Stimulated activated naive B cell treated with anti-CD40 and anti-IgM and Interleukin-4, amounts not matched to agents 10 μg/mL and 1 μg/mL and 100 μg/mL, for 72 hours (primary cell): ENCODE measurements around the gene DLX5.
A peak's percentile ranks its signal among the peaks of the same experiment; 100 is the strongest.

Experiments
- ATAC-seq, 2 donors: fragments of 150-1000 bp; cut with Tn5 transposase; replicated peaks; 2 replicates each; pipeline ENCODE4 v1.10.0; 2021; ENCODE audit warnings: moderate library complexity in 1 of 2
- DNase-seq: peaks from one replicate; pipeline ENCODE4 v3.0.0; 2021
- H3K27ac Mint-ChIP-seq: one replicate; pipeline ENCODE4 v1.8.0; 2022; ENCODE audit warnings: mild to moderate bottlenecking, mixed read lengths
- H3K27me3 Mint-ChIP-seq, 2 donors: one replicate each; pipeline ENCODE4 v1.8.0; 2022; ENCODE audit warnings: mixed read lengths in 2 of 2
- H3K36me3 Mint-ChIP-seq, 2 donors: one replicate each; pipeline ENCODE4 v1.8.0; 2022; ENCODE audit warnings: mixed read lengths in 2 of 2, mild to moderate bottlenecking in 1 of 2
- H3K4me1 Mint-ChIP-seq, 2 donors: one replicate each; pipeline ENCODE4 v1.8.0; 2022; ENCODE audit warnings: mixed read lengths in 2 of 2, mild to moderate bottlenecking in 1 of 2
- H3K4me3 Mint-ChIP-seq, 2 donors: one replicate each; pipeline ENCODE4 v1.8.0; 2022; ENCODE audit warnings: mild to moderate bottlenecking in 2 of 2, mixed read lengths in 2 of 2, moderate library complexity in 1 of 2
- H3K9me3 Mint-ChIP-seq, 2 donors: one replicate each; pipeline ENCODE4 v1.8.0; 2022; ENCODE audit warnings: mixed read lengths in 2 of 2, mild to moderate bottlenecking in 1 of 2

Gene DLX5

GRCh38 chr7:96996111-96996957, 28.3 kb downstream of the DLX5 start:
- peaks cover 5 to 13% of the 10 kb centered on the region in 2 donors for H3K4me1 Mint-ChIP-seq
- H3K4me3 Mint-ChIP-seq: no peak overlapping the region
- peaks cover 2 to 5% of the 10 kb centered on the region in 2 donors for H3K36me3 Mint-ChIP-seq
- peaks cover 3 to 6% of the 10 kb centered on the region in 2 donors for H3K9me3 Mint-ChIP-seq
- peaks cover 86 to 100% of the 10 kb centered on the region in 2 donors for H3K27me3 Mint-ChIP-seq
- H3K27ac Mint-ChIP-seq: peak overlapping the region; percentile 27
- no peak for ATAC-seq
- no peak for DNase-seq

- no peak overlapping the region for H3K27ac Mint-ChIP-seq
- no peak for DNase-seq
- peaks cover 3 to 6% of the 10 kb centered on the region in 2 donors for H3K9me3 Mint-ChIP-seq
- no peak overlapping the region for H3K4me3 Mint-ChIP-seq
- H3K27me3 Mint-ChIP-seq: peaks cover 78 to 95% of the 10 kb centered on the region in 2 donors
- no peak for ATAC-seq
- H3K36me3 Mint-ChIP-seq: peaks cover 2 to 5% of the 10 kb centered on the region in 2 donors
- H3K4me1 Mint-ChIP-seq: peaks cover 5 to 13% of the 10 kb centered on the region in 2 donors
Observed at GRCh38 chr7:96995406-96996110, 29.1 kb downstream of the DLX5 start.

GRCh38 chr7:96993980-96994379, 30.7 kb downstream of the DLX5 start:
- Mint-ChIP-seq H3K4me1 (peaks cover 5 to 13% of the 10 kb centered on the region in 2 donors), H3K4me3 (no peak overlapping the region), H3K36me3 (peaks cover 2 to 5% of the 10 kb centered on the region in 2 donors), H3K27ac (no peak overlapping the region), H3K27me3 (peaks cover 78 to 94% of the 10 kb centered on the region in 2 donors), H3K9me3 (peaks cover 3 to 6% of the 10 kb centered on the region in 2 donors)
- DNase-seq (no peak), ATAC-seq (no peak)

GRCh38 chr7:96993094-96993865, 31.4 kb downstream of the DLX5 start:
- Mint-ChIP-seq H3K9me3 (peaks cover 3 to 6% of the 10 kb centered on the region in 2 donors), H3K27ac (no peak overlapping the region), H3K4me1 (peaks cover 4 to 13% of the 10 kb centered on the region in 2 donors), H3K4me3 (no peak overlapping the region), H3K27me3 (peaks cover 78 to 94% of the 10 kb centered on the region in 2 donors), H3K36me3 (peaks cover 2 to 5% of the 10 kb centered on the region in 2 donors)
- DNase-seq (no peak), ATAC-seq (no peak)

GRCh38 chr7:96992192-96993005, 32.2 kb downstream of the DLX5 start:
- peak overlapping the region in 1 of 2 donors; percentile 23 for H3K4me3 Mint-ChIP-seq
- H3K27ac Mint-ChIP-seq: peak overlapping the region; percentile 14
- DNase-seq (no peak), ATAC-seq (no peak)
- peaks cover 4 to 13% of the 10 kb centered on the region in 2 donors for H3K4me1 Mint-ChIP-seq
- H3K36me3 Mint-ChIP-seq: peaks cover 2 to 5% of the 10 kb centered on the region in 2 donors
- peaks cover 3 to 6% of the 10 kb centered on the region in 2 donors for H3K9me3 Mint-ChIP-seq
- H3K27me3 Mint-ChIP-seq: peaks cover 75 to 92% of the 10 kb centered on the region in 2 donors

GRCh38 chr7:96991546-96992191, 33.0 kb downstream of the DLX5 start:
- H3K4me3 Mint-ChIP-seq: no peak overlapping the region
- peaks cover 73 to 90% of the 10 kb centered on the region in 2 donors for H3K27me3 Mint-ChIP-seq
- peaks cover 2 to 5% of the 10 kb centered on the region in 2 donors for H3K36me3 Mint-ChIP-seq

GRCh38 chr7:96989859-96990317, 34.7 kb downstream of the DLX5 start:
- Mint-ChIP-seq H3K4me3 (no peak overlapping the region), H3K27ac (no peak overlapping the region), H3K27me3 (peaks cover 55 to 80% of the 10 kb centered on the region in 2 donors), H3K4me1 (peaks cover 4 to 13% of the 10 kb centered on the region in 2 donors), H3K9me3 (peaks cover 3 to 6% of the 10 kb centered on the region in 2 donors), H3K36me3 (peaks cover 2 to 5% of the 10 kb centered on the region in 2 donors)
- ATAC-seq (no peak), DNase-seq (no peak)

More at GRCh38 chr7:96991546-96992191, 33.0 kb downstream of the DLX5 start:
- DNase-seq (no peak), ATAC-seq (no peak)
- Mint-ChIP-seq H3K27ac (no peak overlapping the region), H3K9me3 (peaks cover 3 to 6% of the 10 kb centered on the region in 2 donors), H3K4me1 (peaks cover 4 to 13% of the 10 kb centered on the region in 2 donors)

GRCh38 chr7:96989241-96989858, 35.3 kb downstream of the DLX5 start:
- peaks cover 53 to 74% of the 10 kb centered on the region in 2 donors for H3K27me3 Mint-ChIP-seq
- H3K36me3 Mint-ChIP-seq: peaks cover 2 to 5% of the 10 kb centered on the region in 2 donors

GRCh38 chr7:96987719-96988118, 36.9 kb downstream of the DLX5 start:
- peaks cover 38 to 58% of the 10 kb centered on the region in 2 donors for H3K27me3 Mint-ChIP-seq
- peaks cover 1 to 2% of the 10 kb centered on the region in 2 donors for H3K36me3 Mint-ChIP-seq
- H3K4me3 Mint-ChIP-seq: no peak overlapping the region
- H3K4me1 Mint-ChIP-seq: peaks cover under 1 to 9% of the 10 kb centered on the region in 2 donors
- DNase-seq: no peak
- no peak for ATAC-seq
- H3K27ac Mint-ChIP-seq: no peak overlapping the region
- peaks cover under 1 to 3% of the 10 kb centered on the region in 2 donors for H3K9me3 Mint-ChIP-seq

More at GRCh38 chr7:96989241-96989858, 35.3 kb downstream of the DLX5 start:
- peaks cover 4 to 13% of the 10 kb centered on the region in 2 donors for H3K4me1 Mint-ChIP-seq
- H3K27ac Mint-ChIP-seq: no peak overlapping the region
- H3K4me3 Mint-ChIP-seq: no peak overlapping the region
- H3K9me3 Mint-ChIP-seq: peaks cover 3 to 6% of the 10 kb centered on the region in 2 donors
- ATAC-seq: no peak
- no peak for DNase-seq

- Mint-ChIP-seq H3K4me1 (peaks cover 0 to under 1% of the 10 kb centered on the region in 2 donors), H3K36me3 (no peaks in the 10 kb centered on the region), H3K4me3 (no peak overlapping the region), H3K9me3 (no peaks in the 10 kb centered on the region), H3K27me3 (peaks cover 30 to 50% of the 10 kb centered on the region in 2 donors), H3K27ac (no peak overlapping the region)
- DNase-seq: no peak
- ATAC-seq: no peak
Observed at GRCh38 chr7:96986901-96987300, 37.7 kb downstream of the DLX5 start.

GRCh38 chr7:96985992-96986391, 38.6 kb downstream of the DLX5 start:
- no peak for ATAC-seq
- H3K27ac Mint-ChIP-seq: no peak overlapping the region
- H3K9me3 Mint-ChIP-seq: no peaks in the 10 kb centered on the region
- H3K4me3 Mint-ChIP-seq: no peak overlapping the region
- no peaks in the 10 kb centered on the region for H3K4me1 Mint-ChIP-seq
- no peak for DNase-seq
- no peaks in the 10 kb centered on the region for H3K36me3 Mint-ChIP-seq
- H3K27me3 Mint-ChIP-seq: peaks cover 24 to 45% of the 10 kb centered on the region in 2 donors

GRCh38 chr7:96982586-96982985, 42.0 kb downstream of the DLX5 start:
- no peak overlapping the region for H3K27ac Mint-ChIP-seq
- no peaks in the 10 kb centered on the region for H3K4me1 Mint-ChIP-seq
- H3K9me3 Mint-ChIP-seq: no peaks in the 10 kb centered on the region
- peaks cover 8 to 26% of the 10 kb centered on the region in 2 donors for H3K27me3 Mint-ChIP-seq
- no peak overlapping the region for H3K4me3 Mint-ChIP-seq
- no peaks in the 10 kb centered on the region for H3K36me3 Mint-ChIP-seq
- ATAC-seq: no peak
- no peak for DNase-seq
